Neuronal stem cell (in vitro differentiated cells): ENCODE measurements around the gene PHLDA1.

Experiments
- DNase-seq: peaks from one replicate; pipeline ENCODE4 v3.0.0-alpha.2; 2013; ENCODE audit warnings: low spot score
- H2AFZ ChIP-seq: one replicate; pipeline ENCODE4 v1.6.1; 2013; ENCODE audit warnings: mild to moderate bottlenecking, low read length, inconsistent platforms
- H2AK5ac ChIP-seq: 2 replicates; pipeline ENCODE4 v1.6.1; 2013; ENCODE audit warnings: low read depth, mild to moderate bottlenecking, inconsistent platforms, low read length, moderate library complexity, mixed read lengths
- H2BK120ac ChIP-seq: 2 replicates; pipeline ENCODE4 v1.6.1; 2013; ENCODE audit warnings: low read depth, mild to moderate bottlenecking, inconsistent platforms, low read length, moderate library complexity, mixed read lengths
- H2BK12ac ChIP-seq: one replicate; pipeline ENCODE4 v1.6.1; 2013; ENCODE audit warnings: low read length, inconsistent platforms
- H2BK15ac ChIP-seq: 2 replicates; pipeline ENCODE4 v1.6.1; 2013; ENCODE audit warnings: mild to moderate bottlenecking, low read length, inconsistent platforms, mixed read lengths
- H2BK5ac ChIP-seq: one replicate; pipeline ENCODE4 v1.6.1; 2013; ENCODE audit warnings: inconsistent platforms, mild to moderate bottlenecking, low read length, moderate library complexity
- H3K14ac ChIP-seq: one replicate; pipeline ENCODE4 v1.6.1; 2013; ENCODE audit warnings: low read length, inconsistent platforms
- H3K18ac ChIP-seq: 2 replicates; pipeline ENCODE4 v1.6.1; 2013; ENCODE audit warnings: low read length, inconsistent platforms
- H3K23ac ChIP-seq: 2 replicates; pipeline ENCODE4 v1.6.1; 2013; ENCODE audit warnings: low read depth, mild to moderate bottlenecking, mixed read lengths, low read length, inconsistent platforms; ENCODE audit not compliant: poor library complexity
- H3K27ac ChIP-seq: replicated peaks from 3 replicates; pipeline ENCODE4 v1.5.1; 2013; ENCODE audit warnings: low read length, inconsistent platforms
- H3K27me3 ChIP-seq, 3 experiments: 2 replicates each; pipeline ENCODE4 v1.6.1; 2013; ENCODE audit warnings: low read length in 3 of 3, mild to moderate bottlenecking in 2 of 3, inconsistent platforms in 1 of 3, low read depth in 1 of 3, mixed read lengths in 1 of 3, moderate library complexity in 1 of 3; ENCODE audit not compliant: control insufficient read depth in 3 of 3, insufficient read depth in 3 of 3
- H3K36me3 ChIP-seq, 2 donors: replicated peaks in 1 of 2; 2 replicates each; pipeline ENCODE4 v1.6.1; 2013; ENCODE audit warnings: low read length in 2 of 2; ENCODE audit not compliant: control insufficient read depth in 2 of 2, insufficient read depth in 2 of 2
- H3K4ac ChIP-seq: 2 replicates; pipeline ENCODE4 v1.6.1; 2013; ENCODE audit warnings: inconsistent platforms, mild to moderate bottlenecking, low read length, moderate library complexity
- H3K4me1 ChIP-seq, 2 donors: 1 replicate in 1 of 2; 2 replicates in 1 of 2; pipeline ENCODE4 v1.6.1; 2013; ENCODE audit warnings: low read length in 2 of 2, low read depth in 1 of 2; ENCODE audit not compliant: control insufficient read depth in 2 of 2, insufficient read depth in 1 of 2
- H3K4me2 ChIP-seq: one replicate; pipeline ENCODE4 v1.6.1; 2013; ENCODE audit warnings: mild to moderate bottlenecking, low read length, inconsistent platforms; ENCODE audit not compliant: insufficient read depth, poor library complexity, severe bottlenecking
- H3K4me3 ChIP-seq, 2 donors: 2 replicates each; pipeline ENCODE4 v1.5.1; 2013; ENCODE audit warnings: low read length in 2 of 2, mild to moderate bottlenecking in 2 of 2, inconsistent platforms in 1 of 2, moderate library complexity in 1 of 2
- H3K79me1 ChIP-seq: one replicate; pipeline ENCODE4 v1.6.1; 2013; ENCODE audit warnings: low read depth, mild to moderate bottlenecking, inconsistent platforms, low read length, moderate library complexity
- H3K9ac ChIP-seq: one replicate; pipeline ENCODE4 v1.6.1; 2013; ENCODE audit warnings: mild to moderate bottlenecking, low read depth, low read length, inconsistent platforms; ENCODE audit not compliant: poor library complexity
- H3K9me3 ChIP-seq, 2 donors: replicated peaks in 1 of 2; 2 replicates each; pipeline versions ENCODE3 to v1.6.1; 2013; ENCODE audit warnings: low read length in 2 of 2, mild to moderate bottlenecking in 2 of 2, inconsistent platforms in 1 of 2, low read depth in 1 of 2, mixed read lengths in 1 of 2, moderate library complexity in 1 of 2; ENCODE audit not compliant: control insufficient read depth in 2 of 2, insufficient read depth in 1 of 2
- H4K8ac ChIP-seq: one replicate; pipeline ENCODE4 v1.6.1; 2013; ENCODE audit warnings: low read depth, mild to moderate bottlenecking, inconsistent platforms, low read length, moderate library complexity
- H4K91ac ChIP-seq: one replicate; pipeline ENCODE4 v1.6.1; 2013; ENCODE audit warnings: low read length, low read depth, mild to moderate bottlenecking, inconsistent platforms; ENCODE audit not compliant: poor library complexity
- WGBS, 2 donors: extraction: QIAGEN DNeasy Blood & Tissue Kit; methylation state at CpG; one replicate each; pipeline ENCODE4 v1.1.7; 2013; ENCODE audit warnings: missing lambda C conversion rate in 2 of 2, mixed read lengths in 1 of 2; ENCODE audit not compliant: insufficient read length in 2 of 2, insufficient replicate concordance in 1 of 2; ENCODE audit errors: extremely low coverage in 2 of 2; 5-methylcytosine and 5-hydroxymethylcytosine counted together

The PHLDA1 gene

GRCh38 chr12:75976113-75976512 is 55.5 kb downstream of the PHLDA1 start:
- Histone ChIP-seq H3K9ac (no peak overlapping the region), H2BK5ac (no peak overlapping the region), H4K91ac (no peak overlapping the region), H2AK5ac (no peak overlapping the region), H3K4me2 (no peak overlapping the region), H3K14ac (no peak overlapping the region), H2BK12ac (no peak overlapping the region), H3K79me1 (no peaks in the 10 kb centered on the region), H2AFZ (peak overlapping the region; percentile 38), H2BK120ac (no peak overlapping the region), H3K18ac (no peak overlapping the region), H3K4ac (no peak overlapping the region), H3K23ac (no peak overlapping the region), H3K4me3 (no peak overlapping the region), H3K9me3 (no peaks in the 10 kb centered on the region), H3K36me3 (no peaks in the 10 kb centered on the region), H3K27me3 (no peaks in the 10 kb centered on the region), H3K27ac (no peak overlapping the region), H2BK15ac (no peak overlapping the region), H4K8ac (no peak overlapping the region), H3K4me1 (peaks cover 14 to 25% of the 10 kb centered on the region in 2 donors)
- no CpG with 5 or more reads among the region's 3 CpGs for WGBS, 2 donors
- DNase-seq: no peak

DNA sequence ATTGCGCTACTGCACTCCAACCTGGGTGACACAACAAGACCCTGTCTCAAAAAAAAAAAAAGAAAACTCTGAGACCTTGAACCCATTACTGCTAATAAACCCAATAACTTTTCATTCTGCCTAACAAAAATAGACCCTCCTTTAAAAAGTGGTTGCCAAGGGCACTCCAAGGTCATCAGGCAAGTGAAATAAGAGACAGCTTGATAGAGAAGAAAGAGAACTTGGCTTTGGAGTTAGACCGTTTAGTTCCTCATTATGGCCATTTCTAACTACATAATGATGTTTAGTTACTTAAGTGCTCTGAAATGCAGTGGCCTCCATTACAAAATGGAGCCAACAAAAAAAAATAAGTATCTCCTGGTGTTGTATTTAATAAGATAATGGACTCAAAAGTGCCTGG is 55.9 kb downstream of the PHLDA1 start:
- WGBS, 2 donors: no CpG with 5 or more reads among the region's 2 CpGs
- Histone ChIP-seq H3K9ac (no peak overlapping the region), H3K27me3 (no peaks in the 10 kb centered on the region), H2AK5ac (no peak overlapping the region), H2AFZ (no peak overlapping the region), H3K4ac (no peak overlapping the region), H4K8ac (no peak overlapping the region), H3K36me3 (no peaks in the 10 kb centered on the region), H3K18ac (no peak overlapping the region), H2BK5ac (no peak overlapping the region), H3K4me2 (no peak overlapping the region), H3K14ac (no peak overlapping the region), H4K91ac (no peak overlapping the region), H2BK120ac (no peak overlapping the region), H3K9me3 (no peaks in the 10 kb centered on the region), H3K79me1 (no peaks in the 10 kb centered on the region), H3K4me1 (peaks cover 14 to 25% of the 10 kb centered on the region in 2 donors), H2BK12ac (no peak overlapping the region), H3K4me3 (no peak overlapping the region), H2BK15ac (no peak overlapping the region), H3K23ac (no peak overlapping the region), H3K27ac (no peak overlapping the region)
- no peak for DNase-seq
